DOHH2 (cell line): ENCODE data around the gene PIR.

Experiments
- H3F3A ChIP-seq: fragments of 200-600 bp; sonication (generic), shearing (Covaris generic); 2 replicates; pipeline ENCODE4 v1.6.0; 2016; ENCODE audit warnings: antibody characterized with exemption, mild to moderate bottlenecking; ENCODE audit not compliant: control insufficient read depth, insufficient read depth
- H3K27ac ChIP-seq: fragments of 200-600 bp; sonication (generic); 2 replicates; pipeline ENCODE4 v1.5.1; 2014; ENCODE audit warnings: low read depth, mild to moderate bottlenecking, low read length, moderate library complexity
- H3K27me3 ChIP-seq: fragments of 200-600 bp; sonication (generic); 2 replicates; pipeline ENCODE4 v1.6.1; 2014; ENCODE audit warnings: mild to moderate bottlenecking, low read length, mixed read lengths; ENCODE audit not compliant: control insufficient read depth
- H3K36me3 ChIP-seq: fragments of 200-600 bp; sonication (generic); 2 replicates; pipeline ENCODE4 v1.6.1; 2014; ENCODE audit warnings: mild to moderate bottlenecking, low read length, moderate library complexity, mixed read lengths; ENCODE audit not compliant: control insufficient read depth
- H3K4me1 ChIP-seq: fragments of 200-600 bp; sonication (generic); 2 replicates; pipeline ENCODE4 v1.6.1; 2014; ENCODE audit warnings: mild to moderate bottlenecking, low read length, mixed read lengths; ENCODE audit not compliant: control insufficient read depth
- H3K4me2 ChIP-seq: fragments of 200-600 bp; sonication (generic); 2 replicates; pipeline ENCODE4 v1.6.0; 2014; ENCODE audit warnings: mild to moderate bottlenecking, low read length, moderate library complexity
- H3K4me3 ChIP-seq: fragments of 200-600 bp; sonication (generic); 2 replicates; pipeline ENCODE4 v1.5.1; 2014; ENCODE audit warnings: mild to moderate bottlenecking, low read length, mixed read lengths
- H3K79me2 ChIP-seq: fragments of 200-600 bp; sonication (generic); 2 replicates; pipeline ENCODE4 v1.6.1; 2014; ENCODE audit warnings: mild to moderate bottlenecking, low read length, mixed read lengths; ENCODE audit not compliant: control insufficient read depth
- H3K9me2 ChIP-seq: fragments of 200-600 bp; sonication (generic); replicated peaks from 2 replicates; pipeline ENCODE4 v1.6.1; 2014; ENCODE audit warnings: mild to moderate bottlenecking, low read length, mixed read lengths; ENCODE audit not compliant: control insufficient read depth
- H3K9me3 ChIP-seq: fragments of 200-600 bp; sonication (generic); 2 replicates; pipeline ENCODE4 v1.6.1; 2014; ENCODE audit warnings: antibody characterized with exemption, low read length, mixed read lengths; ENCODE audit not compliant: control insufficient read depth, insufficient read depth
- H4K20me1 ChIP-seq: fragments of 200-600 bp; sonication (generic); 2 replicates; pipeline ENCODE4 v1.6.0; 2014; ENCODE audit warnings: low read depth, mild to moderate bottlenecking, antibody characterized with exemption, low read length, moderate library complexity; ENCODE audit not compliant: control insufficient read depth, insufficient read depth
- CTCF ChIP-seq: fragments of 200-600 bp; sonication (generic); IDR thresholded peaks from one replicate; pipeline ENCODE4 v1.5.1; 2014; ENCODE audit warnings: antibody characterized with exemption, mild to moderate bottlenecking, low read depth, low read length; ENCODE audit not compliant: poor library complexity, severe bottlenecking
- EZH2phosphoT487 ChIP-seq: fragments of 200-600 bp; sonication (generic); IDR thresholded peaks from 2 replicates; pipeline ENCODE4 v1.6.1; 2017; ENCODE audit warnings: borderline replicate concordance, mild to moderate bottlenecking, antibody characterized with exemption, low read length, moderate library complexity, mixed read lengths

PIR gene

DNA sequence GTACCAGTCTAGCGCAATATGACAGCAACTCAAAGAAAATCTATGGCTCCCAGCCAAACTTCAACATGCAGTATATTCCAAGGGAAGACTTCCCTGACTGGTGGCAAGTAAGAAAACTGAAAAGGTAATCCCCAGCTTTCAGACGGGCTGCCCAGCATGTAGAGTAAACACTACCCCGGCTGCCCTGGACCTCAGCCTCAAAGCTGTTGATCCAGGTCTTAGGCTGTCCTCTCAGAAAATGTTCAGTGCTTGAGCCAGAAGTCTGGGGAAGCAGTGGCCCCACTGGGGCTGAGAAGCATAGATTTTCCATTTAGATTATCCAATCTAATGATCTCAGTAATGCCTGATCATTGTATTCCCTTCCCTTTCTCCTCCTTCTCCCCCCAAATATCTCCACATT lies 29.3 kb upstream of the PIR start:
- H3K4me3 ChIP-seq, result no peak overlapping the region
- H3K9me3 ChIP-seq, result no peaks in the 10 kb centered on the region
- TF ChIP-seq EZH2phosphoT487, result no peak
- no peak for TF ChIP-seq CTCF
- H4K20me1 ChIP-seq, result no peaks in the 10 kb centered on the region
- H3K4me2 ChIP-seq, result no peak overlapping the region
- no peaks in the 10 kb centered on the region for H3K4me1 ChIP-seq
- no peaks in the 10 kb centered on the region for H3K9me2 ChIP-seq
- no peak overlapping the region for H3K27ac ChIP-seq
- no peaks in the 10 kb centered on the region for H3K79me2 ChIP-seq
- no peaks in the 10 kb centered on the region for H3K27me3 ChIP-seq
- no peaks in the 10 kb centered on the region for H3K36me3 ChIP-seq
- no peaks in the 10 kb centered on the region for H3F3A ChIP-seq

DNA sequence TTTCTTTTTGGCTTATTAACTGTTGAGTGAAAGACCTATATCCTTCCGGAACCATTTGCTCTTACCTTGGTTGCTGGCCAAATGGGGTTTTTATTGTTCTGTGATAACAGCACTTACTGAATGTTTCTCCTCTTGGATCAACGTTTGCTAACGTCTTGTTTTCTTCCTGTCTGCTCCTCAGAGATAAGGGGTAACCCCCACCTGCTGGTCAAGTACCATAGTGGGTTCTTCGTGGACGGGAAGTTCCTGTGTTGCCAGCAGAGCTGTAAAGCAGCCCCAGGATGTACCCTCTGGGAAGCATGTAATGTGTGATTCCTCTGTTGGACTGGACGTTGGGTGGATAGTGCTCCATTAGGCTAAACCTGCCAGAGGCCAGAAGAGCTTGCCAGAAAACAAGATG lies 22.8 kb upstream of the PIR start:
- no peak for TF ChIP-seq EZH2phosphoT487
- TF ChIP-seq CTCF, result no peak
- no peaks in the 10 kb centered on the region for H3K4me1 ChIP-seq
- no peaks in the 10 kb centered on the region for H3K36me3 ChIP-seq
- H3K9me2 ChIP-seq, result no peaks in the 10 kb centered on the region
- H3K4me3 ChIP-seq, result no peak overlapping the region
- H3K27ac ChIP-seq, result no peak overlapping the region
- no peak overlapping the region for H3K4me2 ChIP-seq
- H3K9me3 ChIP-seq, result no peaks in the 10 kb centered on the region
- H4K20me1 ChIP-seq, result no peaks in the 10 kb centered on the region
- H3K79me2 ChIP-seq, result no peaks in the 10 kb centered on the region
- no peaks in the 10 kb centered on the region for H3F3A ChIP-seq
- no peaks in the 10 kb centered on the region for H3K27me3 ChIP-seq

DNA sequence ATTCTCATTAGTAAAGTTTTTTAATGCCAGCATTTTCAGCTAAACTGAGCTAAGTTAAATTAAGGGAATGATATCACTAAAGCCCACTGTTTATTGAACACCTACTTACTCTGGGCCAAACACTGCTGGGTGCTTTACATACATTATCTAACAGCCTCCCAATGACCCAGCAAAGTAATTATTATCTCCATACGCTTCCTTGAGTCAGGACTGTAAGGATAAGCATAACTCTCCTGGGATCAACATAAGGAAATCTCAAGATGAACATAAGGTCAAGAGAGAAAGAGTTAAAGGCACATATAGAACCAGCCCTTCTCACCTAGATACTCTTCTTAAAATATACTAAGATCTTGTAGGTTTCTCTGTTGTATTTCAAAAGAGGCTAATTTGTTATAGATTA lies 21.1 kb upstream of the PIR start:
- H3K36me3 ChIP-seq, result no peaks in the 10 kb centered on the region
- no peaks in the 10 kb centered on the region for H3K9me2 ChIP-seq
- H3F3A ChIP-seq, result no peaks in the 10 kb centered on the region
- TF ChIP-seq CTCF, result no peak
- no peak for TF ChIP-seq EZH2phosphoT487
- no peaks in the 10 kb centered on the region for H3K27me3 ChIP-seq
- no peaks in the 10 kb centered on the region for H3K79me2 ChIP-seq
- no peak overlapping the region for H3K4me3 ChIP-seq
- no peak overlapping the region for H3K4me2 ChIP-seq
- no peak overlapping the region for H3K27ac ChIP-seq
- no peaks in the 10 kb centered on the region for H3K9me3 ChIP-seq
- H3K4me1 ChIP-seq, result no peaks in the 10 kb centered on the region
- no peaks in the 10 kb centered on the region for H4K20me1 ChIP-seq
